Activated CD4-positive, alpha-beta T cell treated with anti-CD3 and anti-CD28 coated beads, Interleukin-2, amount 10 ng/mL, durations not matched to agents 7 days and 5 days (primary cell): Measurements from ENCODE around the gene POC1A. TPM values are rescaled to one million over a fixed set of nuclear protein-coding genes. Genes with fewer than 3 reads are reported as not detected.
A peak's percentile ranks its signal among the peaks of the same experiment; 100 is the strongest.

Source experiments
- CTCF ChIA-PET: fragments of 350-600 bp; sonication (Branson Sonifier 250); formaldehyde crosslinking; loops from one replicate; lab custom pipeline; 2021; ENCODE audit warnings: antibody characterized with exemption; lab: Charles Lee
- POLR2A ChIA-PET: fragments of 350-600 bp; sonication (Branson Sonifier 250); formaldehyde crosslinking; loops from one replicate; lab custom pipeline; 2021; ENCODE audit warnings: antibody characterized with exemption; lab: Charles Lee
- DNase-seq: peaks from one replicate; pipeline ENCODE4 v3.0.0-alpha.2; 2020
- H3K27ac Mint-ChIP-seq: one replicate; pipeline ENCODE4 v1.8.0; 2021; ENCODE audit warnings: mild to moderate bottlenecking, moderate library complexity, mixed read lengths
- H3K27me3 Mint-ChIP-seq: one replicate; pipeline ENCODE4 v1.8.0; 2021; ENCODE audit warnings: mixed read lengths
- H3K36me3 Mint-ChIP-seq: one replicate; pipeline ENCODE4 v1.8.0; 2021; ENCODE audit warnings: low read depth, mixed read lengths
- H3K4me1 Mint-ChIP-seq: one replicate; pipeline ENCODE4 v1.8.0; 2021; ENCODE audit warnings: mixed read lengths
- H3K4me3 Mint-ChIP-seq: one replicate; pipeline ENCODE4 v1.8.0; 2021; ENCODE audit warnings: mild to moderate bottlenecking, moderate library complexity, mixed read lengths
- H3K9me3 Mint-ChIP-seq: one replicate; pipeline ENCODE4 v1.8.0; 2021; ENCODE audit warnings: mixed read lengths
- total RNA-seq, 2 experiments: library from RNA; stranded (reverse); gene quantifications; one replicate each; pipeline ENCODE4 v1.2.3, GENCODE V29; 2021

The POC1A gene
- total RNA-seq, 2 experiments from 2014 or later, result 26.9 to 28.2 TPM

- peak overlapping the region; percentile 87 for H3K4me3 Mint-ChIP-seq
- peak overlapping the region; percentile 95 for H3K27ac Mint-ChIP-seq
- ChIA-PET POLR2A (no interaction called here), CTCF (interaction anchor here (0.6 to 2.3 kb wide), 11 partner anchors 22 to 354 kb away, joined by 3 to 12 read pairs (median 3); partner anchors contain the start of genes PARP3 and RRP9)
- H3K9me3 Mint-ChIP-seq, result no peaks in the 10 kb centered on the region
- peaks cover 28% of the 10 kb centered on the region for H3K4me1 Mint-ChIP-seq
- peaks cover 14% of the 10 kb centered on the region for H3K36me3 Mint-ChIP-seq
- DNase-seq, result peak; percentile 9
- H3K27me3 Mint-ChIP-seq, result no peaks in the 10 kb centered on the region
Observed at GRCh38 chr3:52057812-52058495, 96.3 kb downstream of the POC1A start.

GRCh38 chr3:52056968-52057811 is 97.0 kb downstream of the POC1A start:
- Mint-ChIP-seq H3K27ac (peak overlapping the region; percentile 95), H3K27me3 (no peaks in the 10 kb centered on the region), H3K4me1 (peaks cover 33% of the 10 kb centered on the region), H3K9me3 (no peaks in the 10 kb centered on the region), H3K36me3 (peaks cover 14% of the 10 kb centered on the region), H3K4me3 (peak overlapping the region; percentile 87)
- DNase-seq, result peak; percentile 100
- ChIA-PET POLR2A (no interaction called here), CTCF (interaction anchor here (0.6 to 2.3 kb wide), 17 partner anchors 13 to 355 kb away, joined by 3 to 12 read pairs (median 4); partner anchors contain the start of genes ACY1, PARP3 and RRP9)

- ChIA-PET CTCF (interaction anchor here (0.5 to 2.3 kb wide), 18 partner anchors 13 to 461 kb away, joined by 3 to 12 read pairs (median 4); partner anchors contain the start of genes ACY1, PARP3, RPL29 and RRP9), POLR2A (no interaction called here)
- peaks cover 20% of the 10 kb centered on the region for H3K36me3 Mint-ChIP-seq
- H3K27ac Mint-ChIP-seq, result peak within 1 kb of the TSS; percentile 95
- peaks cover 39% of the 10 kb centered on the region for H3K4me1 Mint-ChIP-seq
- no peaks in the 10 kb centered on the region for H3K27me3 Mint-ChIP-seq
- peak; percentile 73 for DNase-seq
- H3K4me3 Mint-ChIP-seq, result peak within 1 kb of the TSS; percentile 87
- no peaks in the 10 kb centered on the region for H3K9me3 Mint-ChIP-seq
Observed at GRCh38 chr3:52056521-52056967, 97.7 kb downstream of the POC1A start, which contains the start of gene DUSP7. Gene DUSP7, minus strand, starts transcription at chr3:52056571. Its CDS starts 205 bp downstream, at chr3:52056366.

- no peaks in the 10 kb centered on the region for H3K9me3 Mint-ChIP-seq
- peak; percentile 49 for DNase-seq
- no peaks in the 10 kb centered on the region for H3K27me3 Mint-ChIP-seq
- peaks cover 41% of the 10 kb centered on the region for H3K4me1 Mint-ChIP-seq
- H3K27ac Mint-ChIP-seq, result peak overlapping the region; percentile 88
- POLR2A ChIA-PET, result interaction anchor here (0.6 kb wide), 1 partner anchor 96 kb away, joined by 14 read pairs; no protein-coding TSS in a partner anchor
- peaks cover 23% of the 10 kb centered on the region for H3K36me3 Mint-ChIP-seq
- peak overlapping the region; percentile 86 for H3K4me3 Mint-ChIP-seq
- CTCF ChIA-PET, result interaction anchor here (0.5 to 2.3 kb wide), 17 partner anchors 10 to 460 kb away, joined by 3 to 12 read pairs (median 4); partner anchors contain the start of genes ACY1, PARP3, RPL29 and RRP9
Observed at GRCh38 chr3:52055537-52056351, 98.5 kb downstream of the POC1A start.

- peaks cover 28% of the 10 kb centered on the region for H3K36me3 Mint-ChIP-seq
- peaks cover 43% of the 10 kb centered on the region for H3K4me1 Mint-ChIP-seq
- no peaks in the 10 kb centered on the region for H3K27me3 Mint-ChIP-seq
- H3K27ac Mint-ChIP-seq, result peak overlapping the region; percentile 94
- CTCF ChIA-PET, result interaction anchor here (1.1 to 3.1 kb wide), 4 partner anchors 10 to 113 kb away, joined by 3 to 12 read pairs (median 6); partner anchors contain the start of genes PARP3 and RRP9
- H3K9me3 Mint-ChIP-seq, result no peaks in the 10 kb centered on the region
- POLR2A ChIA-PET, result no interaction called here
- peak; percentile 21 for DNase-seq
- peak overlapping the region; percentile 86 for H3K4me3 Mint-ChIP-seq
Observed at GRCh38 chr3:52054661-52055511, 99.3 kb downstream of the POC1A start.

- peaks cover 50% of the 10 kb centered on the region for H3K4me1 Mint-ChIP-seq
- peaks cover 35% of the 10 kb centered on the region for H3K36me3 Mint-ChIP-seq
- ChIA-PET CTCF (interaction anchor here (0.9 to 3.1 kb wide), 20 partner anchors 8 to 668 kb away, joined by 3 to 13 read pairs (median 4); partner anchors contain the start of genes ABHD14A, ABHD14B, PARP3 and POC1A), POLR2A (no interaction called here)
- DNase-seq, result peak; percentile 49
- H3K27ac Mint-ChIP-seq, result peak overlapping the region; percentile 94
- H3K27me3 Mint-ChIP-seq, result no peaks in the 10 kb centered on the region
- H3K9me3 Mint-ChIP-seq, result no peaks in the 10 kb centered on the region
- H3K4me3 Mint-ChIP-seq, result peak overlapping the region; percentile 86
Observed at GRCh38 chr3:52053307-52054304, 100.6 kb downstream of the POC1A start.

GRCh38 chr3:52052831-52053306 is 101.4 kb downstream of the POC1A start:
- H3K36me3 Mint-ChIP-seq, result peaks cover 35% of the 10 kb centered on the region
- ChIA-PET POLR2A (interaction anchor here (0.7 kb wide), 1 partner anchor 553 kb away, joined by 3 read pairs; the partner anchor contains the start of gene DCAF1), CTCF (interaction anchor here (0.6 to 3.1 kb wide), 24 partner anchors 9 to 667 kb away, joined by 3 to 13 read pairs (median 4); partner anchors contain the start of genes ABHD14A, ABHD14B, PARP3 and POC1A)
- peak overlapping the region; percentile 94 for H3K27ac Mint-ChIP-seq
- H3K4me3 Mint-ChIP-seq, result peak overlapping the region; percentile 86
- H3K27me3 Mint-ChIP-seq, result no peaks in the 10 kb centered on the region
- DNase-seq, result peak; percentile 65
- no peaks in the 10 kb centered on the region for H3K9me3 Mint-ChIP-seq
- H3K4me1 Mint-ChIP-seq, result peaks cover 47% of the 10 kb centered on the region

- Mint-ChIP-seq H3K27me3 (no peaks in the 10 kb centered on the region), H3K4me1 (peaks cover 42% of the 10 kb centered on the region), H3K36me3 (peaks cover 35% of the 10 kb centered on the region), H3K27ac (peak overlapping the region; percentile 94), H3K4me3 (peak overlapping the region; percentile 86), H3K9me3 (no peaks in the 10 kb centered on the region)
- POLR2A ChIA-PET, result no interaction called here
- CTCF ChIA-PET, result interaction anchor here (1.4 to 2.9 kb wide), 5 partner anchors 10 to 47 kb away, joined by 4 to 13 read pairs (median 7); no protein-coding TSS in a partner anchor
- DNase-seq, result no peak
Observed at GRCh38 chr3:52051444-52051843, 102.8 kb downstream of the POC1A start.

- H3K27ac Mint-ChIP-seq, result no peak overlapping the region
- H3K4me3 Mint-ChIP-seq, result no peak overlapping the region
- POLR2A ChIA-PET, result no interaction called here
- H3K4me1 Mint-ChIP-seq, result peaks cover 42% of the 10 kb centered on the region
- CTCF ChIA-PET, result interaction anchor here (0.6 to 1.0 kb wide), 3 partner anchors 11 to 68 kb away, joined by 3 to 4 read pairs (median 3); partner anchors contain the start of gene ACY1
- no peaks in the 10 kb centered on the region for H3K27me3 Mint-ChIP-seq
- no peak for DNase-seq
- no peaks in the 10 kb centered on the region for H3K9me3 Mint-ChIP-seq
- H3K36me3 Mint-ChIP-seq, result peaks cover 35% of the 10 kb centered on the region
Observed at GRCh38 chr3:52050571-52050970, 103.7 kb downstream of the POC1A start.

GRCh38 chr3:52049503-52049902 is 104.7 kb downstream of the POC1A start:
- H3K4me1 Mint-ChIP-seq, result peaks cover 40% of the 10 kb centered on the region
- no peak overlapping the region for H3K27ac Mint-ChIP-seq
- no peak overlapping the region for H3K4me3 Mint-ChIP-seq
- peaks cover 33% of the 10 kb centered on the region for H3K36me3 Mint-ChIP-seq
- CTCF ChIA-PET, result no interaction called here
- H3K27me3 Mint-ChIP-seq, result no peaks in the 10 kb centered on the region
- POLR2A ChIA-PET, result no interaction called here
- no peak for DNase-seq
- H3K9me3 Mint-ChIP-seq, result no peaks in the 10 kb centered on the region
